GM06990 (cell line): ENCODE data around the gene ANKS1B.
A peak's percentile ranks its signal among the peaks of the same experiment; 100 is the strongest.

ENCODE experiments used
- DNase-seq: peaks from one replicate; pipeline ENCODE4 v3.0.0-alpha.2; 2011; ENCODE audit not compliant: insufficient read length; ENCODE audit errors: extremely low read depth
- H3K27me3 ChIP-seq: replicated peaks from 2 replicates; pipeline ENCODE4 v1.6.0; 2011; ENCODE audit warnings: low read length; ENCODE audit not compliant: control insufficient read depth, insufficient read depth
- H3K36me3 ChIP-seq: 2 replicates; pipeline ENCODE4 v1.5.1; 2011; ENCODE audit warnings: low read length; ENCODE audit not compliant: control insufficient read depth, insufficient read depth
- H3K4me3 ChIP-seq: replicated peaks from 2 replicates; pipeline ENCODE4 v1.5.1; 2011; ENCODE audit warnings: low read depth, mild to moderate bottlenecking, control low read depth, low read length
- CTCF ChIP-seq: IDR thresholded peaks from 2 replicates; pipeline ENCODE4 v1.5.1; 2011; ENCODE audit warnings: low read length, control low read depth, mild to moderate bottlenecking, inconsistent platforms; ENCODE audit not compliant: insufficient read depth, poor library complexity, severe bottlenecking

The ANKS1B gene

GRCh38 chr12:98948343-98948949, 1036.3 kb downstream of the ANKS1B start:
- DNase-seq = no peak
- Histone ChIP-seq H3K27me3 (no peaks in the 10 kb centered on the region; the same call in 1 of the 2 replicates), H3K4me3 (no peak overlapping the region), H3K36me3 (no peaks in the 10 kb centered on the region)
- no peak for TF ChIP-seq CTCF

- H3K27me3 ChIP-seq = no peaks in the 10 kb centered on the region; the same call in 1 of the 2 replicates
- TF ChIP-seq CTCF = no peak
- no peak for DNase-seq
- no peaks in the 10 kb centered on the region for H3K36me3 ChIP-seq
- H3K4me3 ChIP-seq = no peak overlapping the region
Measured at GRCh38 chr12:98945864-98946263, 1038.9 kb downstream of the ANKS1B start.

GRCh38 chr12:98939926-98940325, 1044.8 kb downstream of the ANKS1B start:
- H3K27me3 ChIP-seq = no peaks in the 10 kb centered on the region; the same call in 1 of the 2 replicates
- DNase-seq = no peak
- no peak for TF ChIP-seq CTCF
- H3K36me3 ChIP-seq = no peaks in the 10 kb centered on the region
- no peak overlapping the region for H3K4me3 ChIP-seq

- Histone ChIP-seq H3K36me3 (no peaks in the 10 kb centered on the region), H3K27me3 (no peaks in the 10 kb centered on the region; the same call in 1 of the 2 replicates), H3K4me3 (no peak overlapping the region)
- DNase-seq = no peak
- TF ChIP-seq CTCF = peak; percentile 45
Measured at GRCh38 chr12:98939350-98939749, 1045.4 kb downstream of the ANKS1B start.

GRCh38 chr12:98935847-98936246, 1048.9 kb downstream of the ANKS1B start:
- Histone ChIP-seq H3K4me3 (no peak overlapping the region), H3K27me3 (no peaks in the 10 kb centered on the region; the same call in 1 of the 2 replicates), H3K36me3 (no peaks in the 10 kb centered on the region)
- TF ChIP-seq CTCF = no peak
- DNase-seq = no peak

GRCh38 chr12:98922871-98923270, 1061.9 kb downstream of the ANKS1B start:
- no peaks in the 10 kb centered on the region for H3K36me3 ChIP-seq
- DNase-seq = no peak
- H3K4me3 ChIP-seq = no peak overlapping the region
- H3K27me3 ChIP-seq = no peaks in the 10 kb centered on the region; the same call in 1 of the 2 replicates
- no peak for TF ChIP-seq CTCF
